ENCODE results near the gene ADAMTS9.

DNA sequence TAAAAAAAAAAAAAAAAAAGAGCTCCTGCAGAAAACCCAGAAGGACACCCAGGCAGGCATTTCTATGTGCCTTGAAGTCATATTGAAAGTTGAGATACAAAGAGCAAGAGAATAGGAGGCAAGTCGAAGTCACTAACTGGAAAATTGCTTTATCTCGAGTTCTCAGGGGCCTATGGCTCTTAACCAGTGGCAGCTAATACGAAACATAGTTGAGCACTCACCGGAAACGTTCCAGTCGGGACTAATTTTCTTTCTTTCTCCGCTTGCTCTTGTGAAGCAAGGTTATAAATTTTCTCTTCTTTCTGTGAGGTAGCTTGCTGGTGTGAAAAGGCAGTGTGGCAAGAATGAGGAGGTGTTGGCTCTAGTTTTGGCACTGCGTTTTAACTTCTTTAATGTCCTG lies 181.5 kb downstream of the ADAMTS9 start:
- TF ChIP-seq CTCF (IDR thresholded peaks at IDR 0.05) (no peak), POLR2A (IDR thresholded peaks at IDR 0.05) (no peak), EP300 (IDR thresholded peaks at IDR 0.05) (no peak)
